Upper lobe of left lung (tissue), 6 donors: Measurements from ENCODE around the gene PRKAR1B. TPM values are rescaled to one million over a fixed set of nuclear protein-coding genes. Genes with fewer than 3 reads are reported as not detected.

ENCODE experiments used
- ATAC-seq, 2 donors: fragments of 200-7000 bp; cut with Tn5 transposase; one replicate each; pipeline ENCODE4 v1.9.1; 2022; ENCODE audit warnings: mild to moderate bottlenecking in 2 of 2, moderate library complexity in 2 of 2; ENCODE audit not compliant: low FRiP score in 2 of 2
- DNase-seq, 2 donors: peaks; one replicate each; pipeline ENCODE4 v3.0.0-alpha.2; 2019 to 2020
- H3K27ac ChIP-seq, 4 donors: fragments of 200-600 bp; sonication (generic); one replicate each; pipeline ENCODE4 v1.5.1; 2016 to 2019
- H3K27me3 ChIP-seq, 4 donors: fragments of 200-600 bp; sonication (generic); one replicate each; pipeline ENCODE4 v1.5.1; 2017 to 2019
- H3K36me3 ChIP-seq, 4 donors: fragments of 200-600 bp; sonication (generic); one replicate each; pipeline ENCODE4 v1.5.1; 2016 to 2019
- H3K4me1 ChIP-seq, 4 donors: fragments of 200-600 bp; sonication (generic); one replicate each; pipeline ENCODE4 v1.5.1; 2018 to 2019
- H3K4me3 ChIP-seq, 4 donors: fragments of 200-600 bp; sonication (generic); one replicate each; pipeline ENCODE4 v1.5.1; 2017 to 2019; ENCODE audit warnings: mild to moderate bottlenecking in 2 of 4, moderate library complexity in 1 of 4
- H3K9me3 ChIP-seq, 4 donors: fragments of 200-600 bp; sonication (generic); one replicate each; pipeline ENCODE4 v1.5.1; 2018 to 2019
- CTCF ChIP-seq, 6 experiments: fragments of 450-650 bp in 4 of 6; fragments of 200-600 bp in 2 of 6; sonication (generic) in 2 of 6; IDR thresholded peaks; one replicate each; pipeline ENCODE4 v1.5.1; 2016 to 2019; ENCODE audit warnings: antibody characterized with exemption in 6 of 6
- EP300 ChIP-seq, 4 donors: sonication (generic); formaldehyde crosslinking; IDR thresholded peaks; one replicate each; pipeline ENCODE4 v1.5.1; 2017; ENCODE audit warnings: antibody characterized with exemption in 4 of 4, control low read depth in 2 of 4
- POLR2A ChIP-seq, 4 donors: fragments of 450-650 bp; IDR thresholded peaks; one replicate each; pipeline ENCODE4 v1.5.1; 2016 to 2017; ENCODE audit warnings: antibody characterized with exemption in 4 of 4, mild to moderate bottlenecking in 2 of 4
- POLR2AphosphoS5 ChIP-seq, 2 donors: sonication (generic); formaldehyde crosslinking; IDR thresholded peaks; one replicate each; pipeline ENCODE4 v1.5.1; 2017; ENCODE audit warnings: antibody characterized with exemption in 2 of 2
- WGBS, 2 donors: methylation state at CpG; one replicate each; pipeline ENCODE4 v1.1.5; 2017 to 2018; 5-methylcytosine and 5-hydroxymethylcytosine counted together
- total RNA-seq, 6 donors: library from RNA; depleted of rRNA in 4 of 6; stranded (reverse); fragments of >200 nt in 4 of 6; gene quantifications; one replicate each; pipeline versions ENCODE4 v1.1.0 to v1.2.1, GENCODE V29; 2016 to 2021
- donor health status: DM: no; HTN: no; CAD: no; lungs with moderate emphysema.
- donor health status: DM: no; HTN: yes; CAD: no; lungs with severe emphysema.

Gene PRKAR1B
- total RNA-seq, 6 donors from 2014 or later = 10.3 to 24.4 (median 20.9) TPM

GRCh38 chr7:620056-620455 is 107.0 kb downstream of the PRKAR1B start:
- WGBS, 2 donors = 58 to 68% methylated on average over 5 of the region's 5 CpGs
- ATAC-seq (peak in 1 of 2 donors; percentile 67), DNase-seq (no peak)

GRCh38 chr7:619368-619840 is 107.7 kb downstream of the PRKAR1B start:
- ATAC-seq (no peak), DNase-seq (no peak)
- Histone ChIP-seq H3K36me3 (no peaks in the 10 kb centered on the region), H3K27me3 (no peaks in the 10 kb centered on the region), H3K27ac (peak overlapping the region; percentile 54 to 85 (median 70)), H3K4me3 (no peak overlapping the region), H3K4me1 (peaks cover 13 to 26% (median 21%) of the 10 kb centered on the region in 4 donors), H3K9me3 (peaks cover 9 to 13% (median 12%) of the 10 kb centered on the region in 4 donors)
- no peak for TF ChIP-seq CTCF (IDR thresholded peaks at IDR 0.05)
- no peak for TF ChIP-seq POLR2AphosphoS5 (IDR thresholded peaks at IDR 0.05)
- TF ChIP-seq EP300 (IDR thresholded peaks at IDR 0.05) = no peak
- TF ChIP-seq POLR2A (IDR thresholded peaks at IDR 0.05) = no peak
- WGBS, 2 donors = 97 to 98% methylated on average over 5 of the region's 5 CpGs

More at GRCh38 chr7:620056-620455, 107.0 kb downstream of the PRKAR1B start:
- H3K27me3 ChIP-seq = no peaks in the 10 kb centered on the region
- H3K9me3 ChIP-seq = peaks cover 9 to 18% (median 14%) of the 10 kb centered on the region in 4 donors
- H3K27ac ChIP-seq = peak overlapping the region in 3 of 4 donors; percentile 35 to 85 (median 73)
- H3K4me1 ChIP-seq = peaks cover 13 to 26% (median 21%) of the 10 kb centered on the region in 4 donors
- TF ChIP-seq POLR2AphosphoS5 (IDR thresholded peaks at IDR 0.05) (peak in 1 of 2 donors; percentile 28), CTCF (IDR thresholded peaks at IDR 0.05) (no peak), EP300 (IDR thresholded peaks at IDR 0.05) (peak in 1 of 4 donors; percentile 33)
- no peaks in the 10 kb centered on the region for H3K36me3 ChIP-seq
- no peak overlapping the region for H3K4me3 ChIP-seq

GRCh38 chr7:618539-619367 is 108.3 kb downstream of the PRKAR1B start:
- ATAC-seq = peak in 1 of 2 donors; percentile 32
- no peaks in the 10 kb centered on the region for H3K36me3 ChIP-seq
- WGBS, 2 donors = 51 to 52% methylated on average over 14 of the region's 14 CpGs
- no peaks in the 10 kb centered on the region for H3K27me3 ChIP-seq
- peaks cover 9 to 13% (median 12%) of the 10 kb centered on the region in 4 donors for H3K9me3 ChIP-seq
- H3K4me1 ChIP-seq = peaks cover 13 to 26% (median 21%) of the 10 kb centered on the region in 4 donors
- TF ChIP-seq POLR2AphosphoS5 (IDR thresholded peaks at IDR 0.05) (peak in 1 of 2 donors; percentile 33), EP300 (IDR thresholded peaks at IDR 0.05) (peak in 2 of 4 donors; percentile 60 to 68), CTCF (IDR thresholded peaks at IDR 0.05) (no peak)
- no peak for DNase-seq
- peak overlapping the region; percentile 66 to 85 (median 80) for H3K27ac ChIP-seq
- H3K4me3 ChIP-seq = no peak overlapping the region

GRCh38 chr7:617614-618538 is 109.2 kb downstream of the PRKAR1B start:
- no peak for TF ChIP-seq POLR2AphosphoS5 (IDR thresholded peaks at IDR 0.05)
- no peak for TF ChIP-seq POLR2A (IDR thresholded peaks at IDR 0.05)
- no peak for TF ChIP-seq CTCF (IDR thresholded peaks at IDR 0.05)
- TF ChIP-seq EP300 (IDR thresholded peaks at IDR 0.05) = no peak
- Histone ChIP-seq H3K4me1 (peaks cover 13 to 26% (median 21%) of the 10 kb centered on the region in 4 donors), H3K4me3 (no peak overlapping the region), H3K9me3 (peaks cover 9 to 13% (median 12%) of the 10 kb centered on the region in 4 donors), H3K27ac (peak overlapping the region; percentile 66 to 85 (median 80)), H3K27me3 (no peaks in the 10 kb centered on the region), H3K36me3 (no peaks in the 10 kb centered on the region)
- no peak for DNase-seq
- ATAC-seq = peak in 1 of 2 donors; percentile 30
- 68 to 78% methylated on average over 11 to 23 of the region's 23 CpGs for WGBS, 2 donors
